Tibial nerve (tissue), 4 donors: ENCODE results near the gene SENP6.

Experiments
- CTCF ChIP-seq, 5 experiments: fragments of 200-600 bp in 3 of 5; fragments of 450-650 bp in 2 of 5; sonication (generic) in 3 of 5; IDR thresholded peaks; one replicate each; pipeline ENCODE4 v1.5.1; 2016 to 2019; ENCODE audit warnings: antibody characterized with exemption in 5 of 5, mild to moderate bottlenecking in 3 of 5, moderate library complexity in 2 of 5
- EP300 ChIP-seq, 2 donors: sonication (generic); formaldehyde crosslinking; IDR thresholded peaks; one replicate each; pipeline ENCODE4 v1.6.1; 2017; ENCODE audit warnings: antibody characterized with exemption in 2 of 2, mild to moderate bottlenecking in 1 of 2

GRCh38 chr6:75631859-75632635 is 30.4 kb downstream of the SENP6 start:
- no peak for TF ChIP-seq CTCF (IDR thresholded peaks at IDR 0.05)
- TF ChIP-seq EP300 (IDR thresholded peaks at IDR 0.05) = no peak
